Fibroblast of villous mesenchyme (primary cell): ENCODE measurements around the gene MT1A. TPM values are rescaled to one million over a fixed set of nuclear protein-coding genes. Genes with fewer than 3 reads are reported as not detected.

Experiments
- DNase-seq: peaks from one replicate; pipeline ENCODE4 v3.0.0-alpha.2; 2010; ENCODE audit warnings: low read depth
- H3K4me3 ChIP-seq: 2 replicates; pipeline ENCODE4 v1.5.1; 2011; ENCODE audit warnings: low read depth, mild to moderate bottlenecking, low read length
- total RNA-seq: library from RNA; depleted of rRNA; stranded (reverse); fragments of >200 nt; gene quantifications from 2 replicates; pipeline ENCODE4 v1.2.3, GENCODE V29; 2012
- TF ChIP-seq, protein P1 (sequence below): IDR thresholded peaks from 2 replicates; pipeline ENCODE4 v1.5.1; 2012; ENCODE audit warnings: low read depth, mild to moderate bottlenecking, low read length; ENCODE audit not compliant: insufficient read depth

The MT1A gene
- total RNA-seq, 1 donor = 1.3 TPM

DNA sequence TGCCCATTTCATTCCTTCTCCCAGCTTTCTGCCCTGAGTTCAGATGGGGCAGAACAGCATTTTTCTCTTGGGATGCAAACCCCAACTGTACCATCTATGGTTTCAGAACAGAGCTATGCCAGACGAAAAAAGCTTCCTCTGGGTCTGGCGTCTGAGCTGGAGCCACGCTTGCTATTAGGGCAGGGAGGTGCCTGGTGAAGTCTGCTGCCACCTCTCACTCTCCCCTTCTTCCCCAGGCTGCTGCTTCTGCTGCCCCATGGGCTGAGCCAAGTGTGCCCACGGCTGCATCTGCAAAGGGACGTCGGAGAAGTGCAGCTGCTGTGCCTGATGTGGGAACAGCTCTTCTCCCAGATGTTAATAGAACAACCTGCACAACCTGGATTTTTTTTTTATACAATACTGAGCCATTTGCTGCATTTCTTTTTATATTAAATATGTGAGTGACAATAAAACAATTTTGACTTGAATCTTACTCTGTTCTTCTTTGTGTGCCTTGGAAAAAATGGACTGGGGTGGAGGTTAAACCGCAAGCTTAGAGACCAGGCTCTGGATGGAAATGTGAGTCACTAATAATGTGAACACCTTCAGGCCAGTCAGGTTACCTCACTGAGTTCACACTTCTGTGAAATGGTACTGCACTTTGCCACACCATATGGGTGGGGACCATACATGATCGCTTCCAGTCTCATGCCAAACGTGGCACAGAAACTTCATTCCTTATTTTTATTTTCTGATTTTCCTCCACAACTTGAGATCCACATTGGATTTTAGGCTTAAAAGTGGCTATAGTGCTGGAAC is 1.7 kb upstream of the MT1A start:
- no peak overlapping the region for H3K4me3 ChIP-seq
- DNase-seq = no peak

DNA sequence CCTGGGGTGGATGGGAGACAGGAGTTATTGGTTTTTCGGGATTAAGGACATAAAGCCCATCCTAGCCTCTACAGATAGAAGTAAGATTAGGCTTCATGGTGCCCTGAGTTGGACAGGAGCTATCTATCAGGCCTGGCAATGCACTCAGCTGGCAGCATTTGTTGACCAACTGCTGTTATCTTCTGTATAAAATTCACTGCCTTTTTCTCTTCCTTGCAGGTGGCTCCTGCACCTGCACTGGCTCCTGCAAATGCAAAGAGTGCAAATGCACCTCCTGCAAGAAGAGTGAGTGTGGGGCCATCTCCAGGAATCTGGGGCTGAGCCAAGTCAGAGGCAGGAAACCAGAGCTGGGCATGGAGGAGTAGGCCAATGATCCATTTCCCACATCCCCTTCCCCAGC is 579 bp downstream of the MT1A start:
- DNase-seq = no peak
- H3K4me3 ChIP-seq = no peak overlapping the region
- TF ChIP-seq, protein P1, sequence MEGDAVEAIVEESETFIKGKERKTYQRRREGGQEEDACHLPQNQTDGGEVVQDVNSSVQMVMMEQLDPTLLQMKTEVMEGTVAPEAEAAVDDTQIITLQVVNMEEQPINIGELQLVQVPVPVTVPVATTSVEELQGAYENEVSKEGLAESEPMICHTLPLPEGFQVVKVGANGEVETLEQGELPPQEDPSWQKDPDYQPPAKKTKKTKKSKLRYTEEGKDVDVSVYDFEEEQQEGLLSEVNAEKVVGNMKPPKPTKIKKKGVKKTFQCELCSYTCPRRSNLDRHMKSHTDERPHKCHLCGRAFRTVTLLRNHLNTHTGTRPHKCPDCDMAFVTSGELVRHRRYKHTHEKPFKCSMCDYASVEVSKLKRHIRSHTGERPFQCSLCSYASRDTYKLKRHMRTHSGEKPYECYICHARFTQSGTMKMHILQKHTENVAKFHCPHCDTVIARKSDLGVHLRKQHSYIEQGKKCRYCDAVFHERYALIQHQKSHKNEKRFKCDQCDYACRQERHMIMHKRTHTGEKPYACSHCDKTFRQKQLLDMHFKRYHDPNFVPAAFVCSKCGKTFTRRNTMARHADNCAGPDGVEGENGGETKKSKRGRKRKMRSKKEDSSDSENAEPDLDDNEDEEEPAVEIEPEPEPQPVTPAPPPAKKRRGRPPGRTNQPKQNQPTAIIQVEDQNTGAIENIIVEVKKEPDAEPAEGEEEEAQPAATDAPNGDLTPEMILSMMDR = no peak

More for the DNA sequence above, 1.7 kb upstream of the MT1A start:
- TF ChIP-seq, protein P1 = no peak

DNA sequence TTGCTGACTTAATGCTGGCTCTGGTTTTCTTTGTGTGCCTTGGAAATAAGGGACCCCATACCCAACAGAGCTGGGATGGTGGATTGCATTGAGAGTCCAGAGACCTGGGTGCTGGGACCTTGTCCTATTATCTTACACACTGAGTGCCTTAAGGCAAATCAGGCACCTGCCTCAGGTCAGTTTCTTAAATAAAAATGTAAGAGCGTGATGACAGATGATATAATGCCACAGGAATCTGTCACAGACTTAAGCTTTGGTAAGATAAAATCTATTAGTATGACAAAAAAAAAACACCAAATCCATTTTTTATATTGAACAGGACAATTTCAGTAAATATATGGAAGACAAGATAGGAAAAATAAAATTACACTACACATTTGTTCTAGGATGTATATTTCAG is 1.6 kb downstream of the MT1A start:
- no peak for DNase-seq
- TF ChIP-seq, protein P1 = no peak
- H3K4me3 ChIP-seq = no peak overlapping the region

DNA sequence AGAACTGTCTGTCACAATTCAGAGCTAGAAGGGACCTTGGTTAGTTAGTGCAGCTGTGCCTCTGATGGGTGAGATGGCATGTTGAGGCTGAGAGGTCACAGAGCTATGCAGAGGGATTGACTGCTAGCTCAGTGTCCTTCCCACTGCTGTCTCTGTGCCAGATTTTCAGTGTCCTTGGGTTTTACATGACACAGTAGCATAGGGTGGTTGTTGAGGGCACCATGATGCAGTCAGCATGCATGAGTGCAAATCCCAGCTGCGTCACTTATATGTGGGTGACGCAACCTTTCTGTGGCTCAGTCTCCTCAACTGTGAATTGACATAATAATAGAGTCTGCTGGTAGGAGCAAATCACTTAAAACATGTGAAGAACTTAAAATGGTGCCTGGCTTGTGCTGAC is 2.7 kb downstream of the MT1A start:
- TF ChIP-seq, protein P1 = no peak
- no peak overlapping the region for H3K4me3 ChIP-seq
- DNase-seq = no peak

DNA sequence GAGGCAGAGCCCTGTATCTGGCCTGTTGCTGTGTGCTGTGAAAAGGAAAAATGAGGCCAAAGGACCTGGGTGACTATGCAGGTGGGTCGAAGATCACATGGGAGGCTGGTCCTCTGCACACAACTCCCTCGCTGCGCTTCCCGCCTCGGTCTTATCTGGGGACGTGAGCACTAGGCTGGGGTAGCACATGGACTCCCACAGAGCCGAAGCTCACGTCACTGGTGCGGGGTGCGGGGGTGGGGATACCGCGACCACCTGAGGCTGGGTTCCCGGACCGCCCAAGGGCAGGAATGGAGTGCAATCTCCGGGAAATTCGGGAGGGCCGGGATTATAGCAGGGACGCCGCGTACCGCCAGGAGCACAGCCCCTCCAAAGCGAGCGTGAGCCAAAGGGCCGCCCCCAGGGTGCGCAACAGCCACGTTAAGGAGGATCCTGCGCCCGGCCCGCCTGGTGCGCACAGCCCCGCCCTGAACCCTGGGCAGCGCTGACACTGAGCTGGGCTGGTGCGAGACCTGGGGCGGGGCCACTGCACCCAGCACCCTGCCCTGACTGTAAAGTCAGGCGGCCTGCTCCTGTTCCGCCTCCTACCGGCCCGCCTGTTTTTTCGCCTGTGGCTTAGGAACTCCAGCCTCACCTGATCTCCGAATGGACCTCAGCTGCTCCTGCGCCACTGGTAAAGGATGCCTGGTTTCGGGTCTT is 4.8 kb downstream of the MT1A start:
- H3K4me3 ChIP-seq = peak overlapping the region; percentile 32
- DNase-seq = peak; percentile 70
- TF ChIP-seq, protein P1 = peak; percentile 55

DNA sequence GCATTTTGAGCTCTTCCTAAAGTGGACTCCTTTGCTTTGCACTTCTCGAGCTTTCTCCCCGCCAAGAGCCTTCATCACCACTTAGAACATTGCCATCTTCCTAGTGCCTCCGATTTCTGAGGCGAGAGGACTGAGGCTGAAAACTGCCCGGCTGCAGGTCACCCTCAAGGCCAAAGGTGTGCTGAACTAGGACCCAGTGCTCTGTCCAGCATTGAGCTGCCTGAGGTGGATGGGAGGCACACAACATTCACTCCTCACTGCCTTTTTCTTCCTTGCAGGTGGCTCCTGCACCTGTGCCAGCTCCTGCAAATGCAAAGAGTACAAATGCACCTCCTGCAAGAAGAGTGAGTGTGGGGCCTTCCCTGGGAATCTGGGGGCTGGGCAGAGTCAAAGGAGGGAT is 5.4 kb downstream of the MT1A start:
- DNase-seq = no peak
- TF ChIP-seq, protein P1 = no peak
- H3K4me3 ChIP-seq = peak overlapping the region; percentile 32
